HG03571 (cell line): ENCODE data around the gene SLC39A10.
"Not testable (repeated sequence)": the region's sequence is repeated elsewhere in the genome, so short reads cannot be mapped to it uniquely, and the experiment has no call there.

Source experiments
- ATAC-seq: cut with Tn5 transposase; IDR thresholded peaks from one replicate; pipeline ENCODE4 v1.9.1; 2021; ENCODE audit not compliant: unreplicated experiment

Gene SLC39A10

DNA sequence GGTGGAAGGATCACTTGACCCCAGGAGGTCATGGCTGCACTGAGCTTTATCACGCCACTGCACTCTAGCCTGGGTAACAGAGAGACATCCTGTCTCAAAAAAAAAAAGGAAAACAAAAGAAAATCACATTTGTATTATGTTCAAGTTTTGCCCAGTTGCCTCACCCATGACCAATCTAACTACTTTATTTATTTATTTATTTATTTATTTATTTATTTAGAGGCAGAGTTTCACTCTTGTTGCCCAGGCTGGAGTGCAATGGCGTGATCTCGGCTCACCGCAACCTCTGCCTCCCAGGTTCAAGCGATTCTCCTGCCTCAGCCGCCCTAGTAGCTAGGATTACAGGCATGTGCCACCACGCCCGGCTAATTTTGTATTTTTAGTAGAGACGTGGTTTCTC, 12.3 kb upstream of the SLC39A10 start:
- ATAC-seq: not testable (repeated sequence)

DNA sequence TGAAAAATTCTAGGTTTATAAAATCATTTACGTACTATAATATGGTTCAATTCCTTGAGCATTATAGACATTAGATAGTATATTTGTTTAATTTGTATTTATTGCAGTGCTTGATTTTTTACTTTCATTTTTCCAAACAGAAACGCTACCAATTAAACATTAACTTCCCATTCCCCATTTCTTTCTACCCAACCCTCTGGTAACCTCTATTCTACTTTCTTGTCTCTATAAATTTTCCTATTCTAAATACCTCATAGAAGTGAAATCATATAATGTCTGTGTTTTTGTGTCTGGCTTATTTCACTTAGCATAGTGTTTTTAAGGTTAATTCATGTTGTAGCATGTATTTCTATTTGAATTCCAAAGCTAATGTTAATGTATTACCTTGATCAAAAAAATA, 11.6 kb upstream of the SLC39A10 start:
- ATAC-seq: no peak

- no peak for ATAC-seq
Measured at GRCh38 chr2:195646424-195646823, 10.6 kb upstream of the SLC39A10 start.

- no peak for ATAC-seq
Measured at GRCh38 chr2:195647302-195647701, 9.7 kb upstream of the SLC39A10 start.

DNA sequence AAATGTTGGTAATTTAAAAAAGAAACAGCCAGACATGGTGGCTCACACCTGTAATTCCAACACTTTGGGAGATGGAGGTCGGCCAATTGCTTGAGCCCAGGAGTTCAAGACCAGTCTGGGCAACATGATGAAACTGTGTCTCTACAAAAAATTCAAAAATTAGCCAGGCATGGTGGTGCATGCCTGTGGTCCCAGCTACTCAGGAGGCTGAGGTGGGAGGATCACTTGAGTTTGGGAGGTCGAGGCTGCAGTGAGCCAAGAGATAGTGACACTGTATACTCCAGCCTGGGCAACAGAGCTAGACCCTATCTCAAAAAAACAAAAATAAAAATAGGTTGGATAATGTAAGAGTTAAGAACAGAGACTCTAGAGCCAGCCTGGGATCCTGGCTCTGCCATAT, 8.7 kb upstream of the SLC39A10 start:
- not testable (repeated sequence) for ATAC-seq

DNA sequence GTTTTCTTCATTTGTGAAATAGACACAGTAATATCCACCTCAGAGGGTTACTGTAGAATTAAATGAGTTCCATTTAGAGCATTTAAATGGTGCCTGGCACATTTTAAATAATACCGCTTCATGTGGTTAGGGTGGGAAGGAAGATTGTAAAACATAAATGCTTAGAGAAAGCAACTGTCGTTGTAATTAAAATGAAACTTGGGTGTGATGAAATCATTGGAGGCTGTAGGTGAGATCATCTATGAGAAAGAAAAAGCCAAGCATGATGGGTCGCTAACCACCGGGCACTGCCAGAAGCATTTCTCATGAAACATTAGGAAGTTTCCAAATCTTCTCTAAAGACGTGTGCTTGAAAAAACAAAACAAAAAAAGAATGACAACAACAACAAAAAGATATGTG, 8.2 kb upstream of the SLC39A10 start:
- ATAC-seq: no peak

DNA sequence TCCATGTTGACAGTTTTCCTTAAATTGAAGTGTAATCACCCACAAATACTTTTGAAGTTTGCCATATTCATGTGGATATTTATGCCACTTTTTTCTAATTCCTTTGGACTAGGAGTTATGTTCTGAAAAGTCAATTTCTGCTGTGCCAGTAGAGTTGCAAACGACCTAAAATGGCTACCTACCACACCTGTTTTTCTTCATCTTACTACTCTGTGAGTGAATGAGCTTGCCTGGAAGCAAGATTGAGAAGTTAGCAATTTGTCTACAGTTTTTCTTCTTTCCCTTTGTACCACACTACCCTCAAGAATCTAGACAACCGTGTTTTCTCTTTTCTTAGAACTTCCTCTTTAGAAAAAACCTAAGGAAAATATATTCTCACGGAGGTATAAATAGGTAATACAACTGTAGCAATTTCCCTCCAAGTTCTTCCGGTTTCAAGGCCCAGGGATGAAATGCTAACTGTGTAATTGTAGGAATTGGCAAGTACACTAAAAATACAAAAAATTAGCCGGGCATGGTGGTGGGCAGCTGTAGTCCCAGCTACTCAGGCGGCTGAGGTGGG, 7.3 kb upstream of the SLC39A10 start:
- peak; percentile 15 for ATAC-seq

GRCh38 chr2:195651046-195651445, 6.0 kb upstream of the SLC39A10 start:
- ATAC-seq: no peak

DNA sequence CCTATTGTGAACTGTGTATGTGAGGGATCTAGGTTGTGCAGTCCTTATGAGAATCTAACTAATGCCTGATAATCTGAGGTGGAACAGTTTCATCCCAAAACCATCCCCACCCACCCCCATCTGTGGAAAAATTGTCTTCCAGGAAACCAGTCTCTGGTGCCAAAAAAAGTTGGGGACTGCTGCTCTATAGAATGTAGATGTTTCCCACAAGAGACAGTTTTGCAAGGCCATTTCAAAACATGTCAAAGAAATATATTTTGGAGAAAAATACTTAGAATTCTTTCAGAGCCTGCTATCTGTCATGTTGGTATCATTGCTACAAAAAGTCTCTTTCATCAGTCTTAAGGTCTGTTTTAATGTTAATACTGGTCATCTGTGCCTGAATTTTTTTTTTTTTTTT, 4.1 kb upstream of the SLC39A10 start:
- no peak for ATAC-seq

- ATAC-seq: no peak
Measured at GRCh38 chr2:195656161-195656858, 716 bp upstream of the SLC39A10 start.

DNA sequence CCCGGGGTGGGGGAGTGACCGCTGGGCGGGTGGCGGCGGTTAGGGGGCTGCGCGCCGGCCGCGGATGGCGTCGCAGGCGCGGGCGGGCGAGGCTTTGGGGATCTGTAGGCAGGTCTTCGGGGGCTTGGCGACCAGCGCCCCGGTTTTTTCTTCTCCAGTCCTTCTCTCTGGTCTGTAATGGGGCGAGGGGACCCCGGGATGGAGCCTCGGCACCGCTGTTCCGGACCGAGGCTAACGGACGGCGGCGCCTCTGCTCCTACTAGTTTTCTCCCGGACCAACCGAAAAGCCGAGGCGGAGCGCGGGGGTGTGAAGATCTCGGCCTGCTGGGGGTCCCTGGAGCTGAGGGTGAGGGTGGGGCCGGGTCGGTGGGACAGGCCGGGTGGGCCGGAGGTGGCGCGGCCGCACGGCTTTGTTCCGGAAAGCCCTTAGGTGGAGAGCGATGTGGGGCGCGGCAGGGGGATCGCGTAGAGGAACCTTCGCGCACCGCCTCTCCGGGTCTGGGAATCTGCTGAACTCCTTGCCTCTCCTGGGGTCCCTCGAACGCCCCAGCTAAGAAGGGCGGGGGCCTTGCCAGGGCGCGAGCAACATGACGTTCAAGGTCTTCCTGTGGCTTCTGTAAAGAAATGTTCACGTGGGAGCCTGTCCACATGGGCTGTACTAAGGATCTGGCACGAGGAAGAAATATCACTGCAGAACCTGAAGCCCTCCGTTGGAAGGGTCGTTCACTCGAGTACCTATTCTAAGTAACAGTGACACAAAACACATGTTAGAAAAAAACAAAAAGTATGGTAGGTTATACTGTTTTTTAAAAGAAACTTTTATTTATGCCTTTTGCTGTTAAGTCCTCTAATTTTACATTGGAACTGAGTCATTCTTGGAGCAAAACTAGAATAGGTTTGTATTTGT, 861 bp downstream of the SLC39A10 start:
- ATAC-seq: peak; percentile 21

GRCh38 chr2:195658541-195658890, 1.5 kb downstream of the SLC39A10 start:
- no peak for ATAC-seq

GRCh38 chr2:195659114-195659513, 2.1 kb downstream of the SLC39A10 start:
- ATAC-seq: no peak

GRCh38 chr2:195659982-195660890, 3.2 kb downstream of the SLC39A10 start:
- ATAC-seq: no peak

GRCh38 chr2:195662138-195662537, 5.1 kb downstream of the SLC39A10 start:
- ATAC-seq: no peak

- ATAC-seq: no peak
Measured at GRCh38 chr2:195663007-195663406, 6.0 kb downstream of the SLC39A10 start.

DNA sequence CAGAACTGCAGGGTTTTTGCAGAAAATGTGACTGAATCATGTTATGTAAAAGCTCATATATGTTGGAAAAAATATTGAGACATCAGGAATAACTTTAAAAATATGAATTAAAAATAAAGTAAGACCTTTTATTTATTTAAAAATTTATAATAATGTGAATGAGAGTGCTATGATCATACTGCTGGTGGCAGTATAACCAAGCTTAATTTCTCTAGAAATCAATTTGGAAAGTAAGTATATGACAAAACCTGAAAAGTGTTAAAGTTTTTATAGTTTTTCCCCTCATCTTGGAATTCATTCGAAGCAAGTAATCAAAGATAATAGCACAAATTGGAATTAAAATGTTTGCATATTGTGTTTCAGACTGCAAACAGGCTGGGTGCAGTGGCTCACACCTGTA, 7.5 kb downstream of the SLC39A10 start:
- ATAC-seq: no peak

DNA sequence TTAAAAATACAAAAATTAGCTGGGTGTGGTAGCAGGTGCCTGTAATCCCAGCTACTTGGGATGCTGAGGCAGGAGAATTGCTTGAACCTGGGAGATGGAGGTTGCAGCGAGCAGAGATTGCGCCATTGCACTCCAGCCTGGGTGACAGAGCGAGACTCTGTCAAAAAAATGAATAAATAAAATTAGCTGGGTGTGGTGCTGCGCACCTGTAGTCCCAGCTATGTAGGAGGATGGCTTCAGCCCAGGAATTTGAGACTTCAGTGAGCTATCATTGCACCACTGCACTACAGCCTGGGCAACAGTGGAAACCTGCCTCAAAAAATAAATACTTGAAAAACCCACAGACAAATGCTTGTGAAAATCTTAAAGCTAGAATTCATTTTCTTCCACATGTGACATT, 8.1 kb downstream of the SLC39A10 start:
- ATAC-seq: not testable (repeated sequence)

- ATAC-seq: no peak
Measured at GRCh38 chr2:195666113-195666712, 9.2 kb downstream of the SLC39A10 start.

GRCh38 chr2:195667974-195668373, 10.9 kb downstream of the SLC39A10 start:
- no peak for ATAC-seq

GRCh38 chr2:195670191-195670590, 13.2 kb downstream of the SLC39A10 start:
- no peak for ATAC-seq
